Choroid plexus epithelial cell (primary cell): Measurements from ENCODE around the gene CSRNP2.

Experiments
- DNase-seq: peaks from one replicate; pipeline ENCODE4 v3.0.0-alpha.2; 2010; ENCODE audit warnings: low read depth
- H3K4me3 ChIP-seq: 2 replicates; pipeline ENCODE4 v1.5.1; 2011; ENCODE audit warnings: low read depth, mild to moderate bottlenecking, control low read depth, low read length, moderate library complexity
- CTCF ChIP-seq: conservative IDR thresholded peaks from 2 replicates; pipeline ENCODE4 v1.5.1; 2011; ENCODE audit warnings: low read depth, mild to moderate bottlenecking, control low read depth, inconsistent platforms, low read length, moderate library complexity

Gene CSRNP2

GRCh38 chr12:51011955-51012354, 71.4 kb downstream of the CSRNP2 start:
- TF ChIP-seq CTCF: no peak
- no peak for DNase-seq
- H3K4me3 ChIP-seq: no peak overlapping the region
